ENCODE results near the gene SLC6A19. TPM values are rescaled to one million over a fixed set of nuclear protein-coding genes. Genes with fewer than 3 reads are reported as not detected.

Gene SLC6A19
- total and polyA plus RNA-seq, 2 of the 13 experiments (the other 11 are each of a cell fraction or from before 2014, with no cell fraction given) = 0.02 TPM; not detected in 1

GRCh38 chr5:1255081-1255561, 53.7 kb downstream of the SLC6A19 start:
- Histone ChIP-seq H3K4me2 (ENCODE audit: low read depth, low read length) (no peak overlapping the region), H3K36me3 (replicated peaks in 1 of 2; ENCODE audit: control insufficient read depth in 1 of 2, insufficient read depth in 2 of 2, low read length in 2 of 2) (no peaks in the 10 kb centered on the region), H3K79me2 (ENCODE audit: insufficient read depth, low read length) (no peaks in the 10 kb centered on the region), H3K4me1 (ENCODE audit: insufficient read depth, low read length) (no peaks in the 10 kb centered on the region), H3K9me3 (ENCODE audit: low read length) (no peaks in the 10 kb centered on the region), H3K27ac (ENCODE audit: extremely low read length, insufficient read depth, low read length) (no peak overlapping the region), H3K27me3 (ENCODE audit: control insufficient read depth in 1 of 2, insufficient read depth in 2 of 2, low read length in 2 of 2) (peaks cover 0 to 8% of the 10 kb centered on the region in 2 experiments; a peak in 2 of 5 replicates), H3K9ac (ENCODE audit: insufficient read depth, low read depth, low read length) (no peak overlapping the region), H4K20me1 (ENCODE audit: insufficient read depth, low read length) (no peaks in the 10 kb centered on the region), H2AFZ (ENCODE audit: low read length) (no peak overlapping the region), H3K4me3 (replicated peaks in 1 of 3; ENCODE audit: insufficient read depth in 1 of 3, low read depth in 2 of 3, low read length in 3 of 3) (no peak overlapping the region)
- DNase-seq (ENCODE audit: low spot score) = no peak
- no TSS peak for BruUV-seq (replicated peaks)
- in situ Hi-C loops (cut with HindIII; ENCODE audit: extremely low pct_ligation_motif_present, low pct_unique_long_range_greater_than_20kb) = no loop called here
- WGBS (ENCODE audit: low lambda C conversion rate) = 68% methylated on average over 10 of the region's 16 CpGs
- intact Hi-C loops (cut with micrococcal nuclease; ENCODE audit: unreplicated experiment) = no loop called here
- TF ChIP-seq MXD3 (CRISPR knock-in tag; IDR thresholded peaks at IDR 0.05) = no peak
- TF ChIP-seq ZNF292 (CRISPR knock-in tag; IDR thresholded peaks at IDR 0.05; ENCODE audit: borderline replicate concordance, low read depth) = no peak
- no peak for TF ChIP-seq STAG1 (CRISPR knock-in tag; IDR thresholded peaks at IDR 0.05)
- no peak for TF ChIP-seq ZNF484 (CRISPR knock-in tag; IDR thresholded peaks at IDR 0.05; ENCODE audit: borderline replicate concordance, low read depth)
- TF ChIP-seq CBFB (CRISPR knock-in tag; IDR thresholded peaks at IDR 0.05) = no peak
- TF ChIP-seq ZNF574 (CRISPR knock-in tag; IDR thresholded peaks at IDR 0.05) = no peak
- TF ChIP-seq ZNF598 (CRISPR knock-in tag; IDR thresholded peaks at IDR 0.05; ENCODE audit: borderline replicate concordance) = no peak
- no peak for TF ChIP-seq NFAT5 (CRISPR knock-in tag; IDR thresholded peaks at IDR 0.05)
- TF ChIP-seq ERF (CRISPR knock-in tag; IDR thresholded peaks at IDR 0.05) = no peak
- no peak for TF ChIP-seq ZNF431 (CRISPR knock-in tag; IDR thresholded peaks at IDR 0.05; ENCODE audit: borderline replicate concordance, low read depth)
- no peak for TF ChIP-seq ZBTB7B (CRISPR knock-in tag; IDR thresholded peaks at IDR 0.05)
- FAIRE-seq = no peak
- POLR2A ChIA-PET = no interaction called here
- CTCF ChIA-PET (ENCODE audit: low intra/inter-chr PET ratio, low total read pairs) = no interaction called here
- ATAC-seq = no peak

Data from HepG2 (cell line).